NCI-H510A treated with DMSO at 0.1 percent for 48 hours (cell line): ENCODE measurements around the gene DPP6.

Source experiments
- DNase-seq: peaks from one replicate; lab custom pipeline; 2025; lab: John Stamatoyannopoulos, UW

The DPP6 gene

DNA sequence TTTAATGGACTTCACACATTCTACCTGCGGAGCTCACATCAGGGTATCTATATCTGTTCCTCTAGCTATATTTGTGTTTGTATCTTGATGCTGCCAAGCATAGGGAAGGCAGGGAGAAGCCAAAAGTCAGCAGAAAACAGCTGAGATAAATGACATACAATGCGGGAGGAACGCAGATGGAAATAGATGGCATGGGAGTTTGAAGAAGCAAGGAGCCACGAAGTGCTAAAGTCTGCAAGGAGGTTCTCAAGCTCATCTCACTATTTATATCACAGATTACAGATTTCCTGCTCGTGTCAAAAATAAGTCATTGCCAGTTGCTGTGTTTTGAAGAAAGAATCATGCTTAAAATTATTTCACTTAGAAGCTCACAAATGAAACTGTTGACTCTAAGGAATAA lies 180.5 kb downstream of the DPP6 start:
- DNase-seq: no peak

DNA sequence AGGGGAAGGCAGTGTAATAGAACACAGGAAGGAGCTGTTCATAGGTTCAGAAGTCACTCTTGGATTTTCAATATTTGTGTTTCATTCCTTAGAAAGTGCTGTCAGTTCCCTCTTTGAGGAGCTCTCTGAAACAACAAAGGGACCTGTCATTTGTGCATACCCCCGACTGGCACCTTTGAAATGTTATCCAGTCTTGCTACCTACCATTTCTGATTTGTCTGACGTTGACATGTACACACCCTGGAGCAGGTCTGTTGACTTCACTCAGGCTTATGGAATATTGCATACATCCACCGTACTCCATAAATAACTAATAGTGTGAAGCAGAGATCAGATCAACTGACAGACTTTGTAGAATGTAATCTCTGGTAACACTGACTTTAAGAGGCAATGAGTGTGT lies 189.8 kb downstream of the DPP6 start:
- DNase-seq: no peak

DNA sequence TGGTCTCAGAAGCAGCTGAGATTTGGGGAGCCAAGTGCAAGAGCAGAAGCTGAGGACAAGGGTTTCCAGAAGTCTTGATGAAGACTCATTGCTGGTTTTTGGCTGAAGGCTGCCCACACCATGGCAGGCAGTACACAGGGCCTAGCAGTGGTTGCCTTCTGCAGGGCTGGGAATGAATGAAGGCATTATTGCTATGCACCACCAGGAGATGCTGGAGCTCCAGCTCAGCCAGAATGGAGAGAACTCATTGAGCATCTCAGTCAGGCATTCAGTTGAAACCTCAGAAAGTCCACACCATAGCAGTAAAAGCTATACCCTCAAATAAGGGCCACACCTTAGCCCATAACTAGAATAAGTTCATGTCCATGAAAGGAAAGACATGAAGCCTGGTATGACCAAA lies 190.5 kb downstream of the DPP6 start:
- no peak for DNase-seq

DNA sequence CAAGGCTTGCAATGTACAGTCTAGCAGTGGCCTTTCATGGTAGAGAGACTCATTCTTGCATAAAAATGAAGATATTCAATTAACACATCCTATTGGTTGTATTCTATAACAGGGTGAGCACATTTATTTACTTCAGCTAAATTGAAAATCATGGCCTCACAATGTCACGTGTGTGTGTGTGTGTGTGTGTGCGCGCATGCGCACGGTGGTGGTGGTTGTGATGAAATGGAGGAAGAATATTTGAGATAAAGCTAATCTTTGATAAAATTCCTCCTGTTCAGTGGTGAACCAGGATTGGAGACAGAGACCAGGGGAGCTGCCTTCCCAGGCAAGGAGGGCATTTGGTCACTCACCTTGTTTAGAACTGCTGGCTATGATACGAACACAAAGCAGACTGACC lies 199.8 kb downstream of the DPP6 start:
- DNase-seq: no peak

DNA sequence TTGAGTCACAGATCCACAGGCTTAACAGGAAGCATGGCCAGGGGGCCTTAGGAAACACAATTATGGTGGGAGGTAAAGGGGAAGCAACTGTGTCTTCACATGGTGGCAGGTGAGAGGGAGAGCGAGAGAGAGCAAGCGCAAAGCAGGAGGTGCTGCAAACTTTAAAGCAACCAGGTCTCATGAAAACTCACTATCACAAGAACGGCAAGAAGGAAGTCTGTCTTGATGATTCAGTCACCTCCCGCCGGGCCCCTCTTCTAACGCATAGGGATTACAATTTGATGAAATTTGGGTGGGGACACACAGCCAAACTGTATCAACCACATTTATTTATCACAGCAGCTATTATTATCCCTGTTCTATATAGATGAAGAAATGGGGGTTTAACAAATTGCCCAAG lies 201.6 kb downstream of the DPP6 start:
- DNase-seq: no peak

DNA sequence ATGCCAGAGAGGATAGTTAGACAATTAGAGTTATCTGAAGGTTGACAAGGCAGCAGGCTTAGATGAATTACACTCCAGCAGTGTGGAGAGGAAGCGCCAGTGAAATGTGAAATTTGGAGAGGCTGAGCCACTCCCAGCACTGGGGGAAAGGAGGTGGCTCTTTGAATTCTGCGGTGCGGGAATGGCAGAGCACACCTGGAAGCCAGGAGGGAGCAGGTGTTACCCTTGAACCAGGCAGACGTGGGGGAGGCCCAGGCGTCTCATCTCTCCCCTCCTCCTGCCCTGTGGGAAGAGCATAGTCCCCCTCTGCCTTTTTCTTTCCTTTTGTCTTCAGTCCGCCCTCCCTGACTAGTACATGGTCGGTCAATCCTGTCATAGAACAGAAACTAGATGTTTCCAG lies 203.1 kb downstream of the DPP6 start:
- DNase-seq: no peak

DNA sequence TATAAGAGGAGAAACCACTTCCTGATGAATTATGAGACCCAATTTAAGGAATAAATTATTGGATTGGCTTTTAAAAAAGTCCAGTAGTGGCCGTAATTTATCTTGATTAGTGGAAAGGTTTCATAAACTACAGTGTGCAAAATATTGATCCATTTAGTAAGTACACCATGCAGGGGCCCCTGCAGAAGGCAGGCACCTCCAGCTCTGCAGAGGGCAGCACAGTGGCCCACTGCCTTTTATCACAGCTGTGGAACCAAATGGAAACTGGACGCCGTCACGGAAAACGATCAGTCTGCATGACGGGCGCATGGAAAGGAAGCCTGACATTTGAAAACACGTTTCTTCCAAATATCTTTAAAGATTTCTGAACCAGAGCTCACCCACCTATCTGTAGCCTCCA lies 204.0 kb downstream of the DPP6 start:
- no peak for DNase-seq

DNA sequence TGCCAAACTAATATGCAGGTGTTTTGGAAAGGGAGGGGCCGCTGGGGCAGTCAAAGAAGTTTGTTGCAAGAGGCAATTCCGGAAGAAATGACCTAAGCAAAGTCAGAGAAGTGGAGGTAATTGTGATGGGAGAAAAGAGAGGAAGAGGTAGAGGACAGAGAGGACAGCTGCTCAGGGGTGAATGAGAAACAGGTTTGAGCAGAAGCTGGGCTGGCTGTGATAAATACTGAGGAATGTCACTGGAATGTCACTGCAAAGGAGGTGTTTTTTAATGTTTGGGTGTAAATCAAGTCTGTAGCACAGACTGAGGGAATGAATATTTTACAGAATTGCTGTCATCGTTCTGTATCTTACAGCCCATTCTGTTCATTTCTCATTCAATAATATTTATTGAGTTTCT lies 207.2 kb downstream of the DPP6 start:
- DNase-seq: no peak

DNA sequence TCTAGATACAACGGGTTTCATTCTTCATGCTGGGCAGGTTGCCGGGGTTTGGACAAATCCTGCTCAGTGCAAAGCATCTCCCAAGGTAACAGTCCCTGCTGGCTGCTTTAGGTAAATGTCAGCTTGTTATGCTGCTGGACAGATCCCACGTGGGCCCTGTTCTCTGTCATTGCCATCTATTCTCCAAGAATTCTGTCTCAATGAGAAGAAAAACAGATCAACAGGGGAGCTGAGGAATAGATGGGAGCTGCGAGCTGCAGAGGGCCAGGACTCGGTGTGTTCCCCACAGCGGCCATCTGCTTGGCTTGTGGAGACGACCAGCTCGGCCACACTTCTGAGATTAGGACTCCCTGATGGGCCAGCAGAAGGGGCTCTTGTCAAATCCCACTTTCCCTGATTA lies 235.2 kb downstream of the DPP6 start:
- no peak for DNase-seq

DNA sequence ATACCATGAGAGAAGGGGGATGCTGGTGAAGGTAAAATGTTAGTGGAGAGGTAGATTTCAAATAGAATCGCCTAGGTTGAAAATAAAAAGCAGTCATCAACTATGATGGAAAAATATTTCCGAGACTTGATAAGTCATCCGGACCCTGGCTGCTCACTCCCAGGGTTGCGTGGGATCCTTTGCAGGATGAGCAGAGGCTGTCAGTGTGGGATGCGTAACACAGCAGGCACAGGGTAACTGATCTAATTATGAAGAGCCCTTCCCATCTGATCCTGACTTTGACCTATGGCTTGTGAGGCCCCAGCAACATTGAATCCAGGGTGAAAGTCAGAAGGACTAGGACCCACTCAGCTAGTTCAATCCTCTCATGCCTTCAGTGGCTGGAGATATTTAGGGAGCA lies 236.9 kb downstream of the DPP6 start:
- DNase-seq: no peak

DNA sequence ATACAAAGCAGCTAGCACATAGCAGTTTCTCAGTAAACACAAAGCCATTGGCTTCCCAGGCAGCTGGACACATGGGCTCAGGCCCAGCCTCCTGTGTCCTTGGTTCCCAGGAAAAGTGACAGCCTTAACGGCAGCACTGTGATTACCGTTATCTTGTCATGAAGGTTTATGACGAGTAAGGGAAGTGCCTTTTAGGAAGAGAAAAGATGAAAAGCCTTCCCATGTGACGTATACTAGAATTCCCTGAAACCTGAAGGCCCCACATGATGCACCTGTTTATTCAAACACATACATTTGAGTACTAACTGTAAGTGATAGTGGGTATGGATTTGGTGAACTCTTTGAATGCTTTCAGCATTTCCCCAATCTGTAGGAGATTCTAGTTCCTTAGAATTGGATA lies 244.2 kb downstream of the DPP6 start:
- no peak for DNase-seq

DNA sequence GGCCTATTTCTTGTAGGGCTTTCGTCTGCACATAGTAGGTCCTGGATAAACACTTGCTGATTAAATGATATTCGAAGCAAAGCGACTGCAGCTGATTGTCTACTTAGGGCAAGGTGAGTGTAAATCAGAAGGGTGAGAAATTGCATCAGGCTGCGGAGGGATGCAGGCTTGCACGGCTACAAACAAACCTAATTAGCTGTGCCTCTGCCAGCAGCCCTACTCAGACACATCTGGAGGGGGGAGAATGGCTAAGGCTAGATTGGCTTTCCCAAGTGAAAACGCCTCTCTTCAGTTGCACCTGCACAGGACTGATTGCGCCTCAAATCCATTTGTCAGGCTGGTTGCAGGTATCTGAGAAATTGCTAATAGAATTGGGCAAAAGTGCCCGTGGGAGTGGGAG lies 247.5 kb downstream of the DPP6 start:
- DNase-seq: no peak

DNA sequence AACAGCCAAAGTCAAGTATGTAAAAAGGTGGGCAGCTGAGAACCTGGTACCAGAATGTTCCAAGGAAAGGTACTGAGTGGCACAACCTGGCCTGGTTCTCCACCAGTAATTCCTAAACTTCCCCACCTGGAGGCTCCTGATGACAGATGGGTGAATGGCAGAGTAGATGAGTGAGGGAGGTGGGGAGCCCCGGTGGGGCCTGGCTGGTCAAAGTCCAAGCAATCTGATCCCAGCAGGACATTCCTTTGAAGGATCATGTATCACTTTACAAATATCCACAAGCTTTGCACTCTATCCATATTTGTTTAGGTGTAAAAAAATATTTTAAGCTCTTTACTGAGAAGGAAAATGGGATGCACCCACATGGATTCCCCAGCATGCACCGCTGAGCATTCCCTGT lies 250.2 kb downstream of the DPP6 start:
- no peak for DNase-seq

DNA sequence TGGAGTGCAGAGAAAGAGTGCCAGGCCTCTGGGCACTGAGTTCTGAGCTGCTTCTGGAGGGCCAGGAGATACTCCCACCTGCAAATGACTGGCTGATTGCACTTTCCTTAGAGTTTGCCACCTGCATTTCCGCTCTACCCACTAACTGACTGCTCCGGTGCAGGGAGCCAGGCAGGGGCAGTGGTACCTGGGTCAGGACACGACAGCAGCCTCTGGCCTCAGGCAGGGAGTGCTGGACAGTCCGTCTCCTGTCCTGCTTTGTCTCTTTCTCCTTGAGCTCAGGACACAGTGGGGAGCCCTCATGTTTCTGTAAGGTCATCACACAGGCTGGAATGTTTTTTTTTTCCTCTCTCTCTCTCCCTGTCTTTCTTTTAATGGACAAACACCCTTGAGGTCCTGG lies 252.0 kb downstream of the DPP6 start:
- DNase-seq: no peak

DNA sequence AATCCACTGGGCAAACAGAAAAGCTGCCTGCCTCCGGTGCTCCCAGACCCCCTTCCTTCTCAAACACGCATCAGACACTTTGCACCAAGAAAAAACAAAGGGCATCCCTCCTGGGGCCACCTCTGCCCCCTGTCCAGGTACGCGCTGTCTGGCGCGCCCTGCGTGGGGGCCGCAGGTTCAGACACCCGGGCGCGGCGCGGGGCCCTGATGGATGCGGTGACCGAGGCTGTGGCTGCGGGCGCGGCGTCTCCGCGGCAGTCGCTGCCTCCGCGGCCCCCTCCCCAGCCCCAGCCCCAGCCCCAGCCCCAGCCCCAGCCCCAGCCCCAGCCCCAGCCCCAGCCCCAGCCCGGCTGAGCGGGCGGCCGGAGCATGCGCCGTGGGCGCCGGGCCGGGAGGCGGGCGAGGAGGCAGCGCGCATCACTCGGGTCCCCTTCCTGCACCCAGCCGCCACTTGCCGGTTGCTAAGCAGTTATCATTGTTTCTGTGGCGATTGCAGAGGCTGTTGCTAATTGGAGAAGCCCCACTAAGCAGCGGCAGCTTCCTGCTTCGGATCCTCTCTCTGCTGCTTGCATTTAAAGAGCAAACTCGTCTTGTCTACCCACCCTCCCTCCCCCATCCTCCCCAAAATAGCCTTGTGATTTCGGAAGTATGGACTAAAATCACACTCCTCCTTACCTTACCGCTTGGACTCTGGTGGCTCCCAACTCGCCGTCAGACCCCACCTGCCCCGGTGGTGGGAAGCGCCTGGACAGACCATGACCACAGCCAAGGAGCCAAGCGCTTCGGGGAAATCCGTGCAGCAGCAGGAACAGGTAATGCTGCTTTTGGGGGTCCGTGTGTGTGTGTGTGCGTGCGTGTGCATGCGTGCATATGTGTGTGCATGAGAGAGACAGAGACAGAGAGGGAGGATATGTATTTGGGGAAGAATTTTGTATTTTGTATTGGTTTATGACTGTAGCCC lies 252.8 kb downstream of the DPP6 start:
- DNase-seq: no peak

DNA sequence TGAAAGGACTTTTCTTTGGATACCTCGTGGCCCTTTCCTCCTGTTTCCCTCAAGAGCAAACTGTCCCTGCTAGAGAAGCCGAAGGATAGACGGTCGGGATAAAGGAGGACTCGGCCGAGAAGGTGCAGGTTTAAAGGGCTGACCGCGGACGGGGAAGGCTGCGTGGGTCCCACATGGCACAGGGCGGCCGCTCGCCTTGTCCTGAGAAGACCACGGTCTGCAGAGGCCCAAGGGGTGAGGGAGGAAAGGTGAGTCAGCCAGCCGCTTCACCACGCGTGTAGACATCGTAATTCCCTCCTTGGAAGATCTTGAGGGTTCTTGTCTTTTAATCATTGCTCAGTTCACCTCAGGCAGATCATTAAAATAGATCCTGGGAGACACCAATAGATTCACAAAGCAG lies 253.8 kb downstream of the DPP6 start:
- DNase-seq: no peak

DNA sequence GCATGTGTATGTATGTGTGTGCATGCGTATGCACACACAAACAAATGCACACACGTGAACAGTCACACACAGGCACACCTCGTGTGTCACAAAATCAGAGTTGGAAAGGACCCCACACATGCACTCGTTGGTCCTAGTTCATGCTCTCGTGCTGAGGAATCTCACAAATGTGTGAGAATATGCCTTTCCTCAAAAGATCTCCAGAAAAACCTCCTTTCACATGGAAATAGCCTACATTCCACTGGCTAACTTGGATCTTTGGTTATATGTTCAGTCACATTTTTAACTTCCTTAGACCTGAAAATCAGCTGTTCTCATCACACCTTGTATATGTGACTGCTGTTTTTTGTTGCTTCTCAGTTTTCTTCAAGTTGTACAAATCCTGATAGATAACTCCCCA lies 256.7 kb downstream of the DPP6 start:
- no peak for DNase-seq

DNA sequence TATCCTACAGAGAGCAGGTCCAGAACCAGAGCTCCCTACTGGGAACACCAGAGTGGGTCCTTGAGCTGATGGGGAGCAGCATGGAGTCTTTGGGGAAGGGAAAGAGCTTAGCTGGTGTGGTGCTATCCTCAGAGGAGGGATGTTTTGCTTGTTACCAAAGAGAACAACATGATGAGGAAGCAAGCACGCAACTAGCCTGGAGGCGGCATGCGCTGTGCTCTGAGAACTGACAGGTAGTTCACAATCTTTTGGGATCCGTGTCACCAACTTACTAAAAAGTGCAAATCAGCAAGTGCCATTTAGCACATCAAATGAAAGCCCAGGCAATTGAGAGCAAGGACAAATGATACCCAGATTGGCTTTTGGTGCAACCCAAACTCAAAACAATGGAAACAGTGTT lies 257.9 kb downstream of the DPP6 start:
- no peak for DNase-seq

DNA sequence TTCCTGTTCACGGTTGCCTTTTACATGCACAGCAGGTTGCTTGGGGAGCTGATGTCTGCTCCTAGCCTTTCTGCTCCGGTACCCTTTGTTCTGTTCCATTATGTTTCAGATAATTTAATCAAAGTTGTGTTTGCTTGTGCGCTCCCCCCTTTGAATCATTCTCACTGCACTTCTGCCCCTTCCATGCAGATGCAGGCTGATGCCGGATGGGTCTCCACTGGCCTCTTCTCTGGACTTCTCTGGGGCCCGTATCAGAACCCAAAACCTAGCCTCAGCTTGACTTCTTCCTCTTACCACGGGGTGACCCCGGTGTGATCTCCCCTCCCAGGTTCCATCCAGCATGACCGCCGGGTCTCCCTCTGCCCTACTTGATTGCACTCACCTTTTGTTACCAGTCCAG lies 272.0 kb downstream of the DPP6 start:
- no peak for DNase-seq

DNA sequence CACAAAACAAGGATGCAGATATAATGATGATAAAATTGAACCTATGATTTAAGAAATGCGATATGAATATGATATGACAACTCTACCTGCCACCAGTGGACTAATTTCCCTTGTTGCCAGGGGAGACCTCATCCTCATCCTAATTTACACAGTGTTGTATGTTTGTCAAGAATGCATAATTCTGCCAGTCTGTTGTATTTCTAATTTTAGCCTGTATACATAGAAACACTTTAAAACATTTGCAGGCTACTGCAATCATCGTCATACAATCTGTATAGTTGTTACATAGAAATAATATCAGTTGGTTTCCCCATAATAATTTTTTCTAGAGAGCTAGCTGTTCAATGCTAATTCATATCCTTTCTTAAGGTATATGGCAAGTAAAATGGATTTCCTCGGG lies 274.2 kb downstream of the DPP6 start:
- no peak for DNase-seq

DNA sequence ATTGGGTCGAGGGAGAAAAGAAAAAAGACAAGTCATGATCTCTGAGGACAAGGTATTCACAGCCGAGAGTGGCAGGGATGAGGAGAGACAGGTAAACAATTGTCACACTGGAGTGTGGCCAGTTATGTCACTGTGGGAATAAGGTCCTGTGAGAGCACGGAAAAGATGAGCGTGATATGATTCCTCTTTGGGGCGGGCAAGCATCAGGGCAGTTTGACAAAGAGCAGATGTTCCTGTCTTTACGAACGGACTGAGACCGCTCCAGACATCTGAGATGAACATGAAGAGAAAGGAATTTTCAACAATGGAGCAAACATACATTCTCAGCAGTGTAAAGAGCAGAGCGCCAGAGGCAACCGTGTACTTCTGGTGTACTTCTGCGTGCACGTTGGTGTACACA lies 278.1 kb downstream of the DPP6 start:
- DNase-seq: no peak

DNA sequence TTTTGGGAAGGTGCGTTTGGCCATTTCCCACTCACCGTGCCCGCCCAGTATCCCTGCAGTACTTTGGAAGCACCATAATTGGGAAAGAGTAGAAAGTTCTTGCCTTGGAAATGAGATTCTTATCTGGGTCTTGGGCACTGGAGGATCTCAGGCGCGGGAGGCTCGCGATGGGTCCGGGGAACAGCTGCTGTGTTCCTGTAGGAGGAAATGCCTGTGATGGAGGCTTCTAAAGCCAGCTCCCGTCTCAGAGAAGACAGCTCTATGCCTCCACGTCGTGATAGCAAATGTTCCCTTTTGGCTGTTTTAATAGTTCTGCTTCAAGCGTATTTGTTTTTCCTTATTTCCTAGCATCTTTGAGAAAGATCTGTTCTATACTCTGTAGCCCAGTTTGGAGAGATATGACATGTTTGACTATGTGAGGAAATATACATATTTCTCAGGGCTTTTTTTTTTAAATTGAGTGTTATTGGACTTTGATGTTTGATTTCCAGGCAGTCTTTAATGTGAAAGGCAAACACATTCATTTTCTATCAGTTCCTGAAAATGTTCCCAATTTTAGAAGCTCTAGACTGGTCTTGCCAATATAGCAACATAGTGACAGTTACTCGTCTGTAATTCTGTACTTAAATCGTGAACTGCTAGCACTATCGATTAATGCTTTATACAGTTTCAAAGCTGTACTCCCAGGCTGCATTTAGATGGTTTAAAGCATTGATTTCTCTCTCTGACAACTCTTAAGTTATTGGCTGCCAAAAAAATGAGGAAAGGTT lies 280.8 kb downstream of the DPP6 start:
- DNase-seq: no peak

DNA sequence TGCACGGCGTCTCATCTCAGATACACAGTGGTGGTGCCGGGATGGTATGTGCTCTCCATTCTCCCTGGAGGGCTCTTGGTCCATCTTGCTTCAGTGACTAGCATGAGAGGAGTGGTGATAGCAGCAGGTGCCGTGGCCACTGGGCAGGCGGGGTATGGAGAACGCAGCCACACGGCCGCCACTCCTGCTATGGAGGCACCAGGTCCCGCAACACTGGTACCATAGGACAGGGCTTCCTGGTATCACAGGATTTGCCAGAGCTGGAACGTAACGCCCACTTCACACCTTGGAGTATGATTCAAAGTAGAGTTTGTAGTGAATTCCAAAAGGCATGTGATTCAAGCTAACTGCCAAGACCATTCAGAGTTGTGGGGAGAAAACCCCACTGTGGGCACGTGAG lies 284.1 kb downstream of the DPP6 start:
- DNase-seq: no peak
